K562 (cell line): Measurements from ENCODE around the gene SYCE1.

Source experiments
- DMBX1 ChIP-seq: fragments of 250-450 bp; sonication (Bioruptor Pico); IDR thresholded peaks from 2 replicates; pipeline ENCODE4 v1.8.0; 2022; ENCODE audit warnings: inconsistent platforms, mild to moderate bottlenecking, moderate library complexity, borderline replicate concordance
- EZH2 ChIP-seq: IDR thresholded peaks from 2 replicates; pipeline ENCODE4 v1.6.1; 2012; ENCODE audit warnings: low read depth, mild to moderate bottlenecking, inconsistent platforms, low read length, borderline replicate concordance
- HIVEP1 ChIP-seq: fragments of 250-450 bp; sonication (Bioruptor Pico); IDR thresholded peaks from 2 replicates; pipeline ENCODE4 v1.4.0; 2020; ENCODE audit warnings: mild to moderate bottlenecking
- U2AF1 ChIP-seq: fragments of 200-400 bp; formaldehyde crosslinking; optimal IDR thresholded peaks from 2 replicates; pipeline ENCODE3; 2017; ENCODE audit warnings: mild to moderate bottlenecking, low read depth, low read length, moderate library complexity
- ZNF23 ChIP-seq: fragments of 250-450 bp; sonication (Bioruptor Pico); IDR thresholded peaks from 2 replicates; pipeline ENCODE4 v1.4.0; 2020; ENCODE audit warnings: mild to moderate bottlenecking
- TF ChIP-seq, protein P1 (sequence below): sonication (generic); formaldehyde crosslinking; IDR thresholded peaks from 2 replicates; pipeline ENCODE4 v1.4.0; 2020; ENCODE audit warnings: mild to moderate bottlenecking, missing genetic modification reagents
- TF ChIP-seq, protein P2 (sequence below), 3 experiments: IDR thresholded peaks in 2 of 3; conservative IDR thresholded peaks in 1 of 3; 2 replicates each; pipeline ENCODE4 v1.5.1; 2011 to 2012; ENCODE audit warnings: low read length in 3 of 3, mild to moderate bottlenecking in 3 of 3, control low read depth in 2 of 3, improper control_type of control experiment in 1 of 3, inconsistent platforms in 1 of 3, low read depth in 1 of 3, mixed read lengths in 1 of 3, moderate library complexity in 1 of 3; ENCODE audit not compliant: insufficient read depth in 2 of 3
- TF ChIP-seq, protein P3 (sequence below): fragments of 250-450 bp; sonication (Bioruptor Pico); IDR thresholded peaks from 2 replicates; pipeline ENCODE4 v1.5.0; 2021

DNA sequence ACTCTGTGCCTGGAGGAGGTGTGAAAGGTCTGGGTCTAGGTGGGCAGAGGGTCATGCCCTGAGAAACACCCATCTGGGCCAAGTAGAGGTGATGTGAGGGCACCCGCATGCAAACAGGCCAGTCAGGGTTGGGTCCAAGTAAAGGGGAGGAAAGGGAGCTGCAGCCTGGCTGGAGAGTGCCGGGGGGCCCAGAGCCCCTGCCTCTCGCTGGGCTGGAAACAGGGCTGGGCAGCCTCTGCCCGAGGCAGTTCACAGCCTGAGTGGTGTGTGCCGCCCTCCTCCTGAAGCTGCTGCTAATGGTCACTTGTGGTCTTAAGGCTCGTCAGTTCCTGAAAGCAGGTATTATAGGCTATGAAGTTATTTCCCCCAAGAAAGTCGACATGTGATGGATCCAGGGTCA is 31.0 kb downstream of the SYCE1 start:
- TF ChIP-seq ZNF23 (no peak), HIVEP1 (CRISPR knock-in tag) (no peak), U2AF1 (no peak), DMBX1 (no peak), EZH2 (no peak)
- TF ChIP-seq, protein P1, sequence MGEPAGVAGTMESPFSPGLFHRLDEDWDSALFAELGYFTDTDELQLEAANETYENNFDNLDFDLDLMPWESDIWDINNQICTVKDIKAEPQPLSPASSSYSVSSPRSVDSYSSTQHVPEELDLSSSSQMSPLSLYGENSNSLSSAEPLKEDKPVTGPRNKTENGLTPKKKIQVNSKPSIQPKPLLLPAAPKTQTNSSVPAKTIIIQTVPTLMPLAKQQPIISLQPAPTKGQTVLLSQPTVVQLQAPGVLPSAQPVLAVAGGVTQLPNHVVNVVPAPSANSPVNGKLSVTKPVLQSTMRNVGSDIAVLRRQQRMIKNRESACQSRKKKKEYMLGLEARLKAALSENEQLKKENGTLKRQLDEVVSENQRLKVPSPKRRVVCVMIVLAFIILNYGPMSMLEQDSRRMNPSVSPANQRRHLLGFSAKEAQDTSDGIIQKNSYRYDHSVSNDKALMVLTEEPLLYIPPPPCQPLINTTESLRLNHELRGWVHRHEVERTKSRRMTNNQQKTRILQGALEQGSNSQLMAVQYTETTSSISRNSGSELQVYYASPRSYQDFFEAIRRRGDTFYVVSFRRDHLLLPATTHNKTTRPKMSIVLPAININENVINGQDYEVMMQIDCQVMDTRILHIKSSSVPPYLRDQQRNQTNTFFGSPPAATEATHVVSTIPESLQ = no peak
- TF ChIP-seq, protein P2, sequence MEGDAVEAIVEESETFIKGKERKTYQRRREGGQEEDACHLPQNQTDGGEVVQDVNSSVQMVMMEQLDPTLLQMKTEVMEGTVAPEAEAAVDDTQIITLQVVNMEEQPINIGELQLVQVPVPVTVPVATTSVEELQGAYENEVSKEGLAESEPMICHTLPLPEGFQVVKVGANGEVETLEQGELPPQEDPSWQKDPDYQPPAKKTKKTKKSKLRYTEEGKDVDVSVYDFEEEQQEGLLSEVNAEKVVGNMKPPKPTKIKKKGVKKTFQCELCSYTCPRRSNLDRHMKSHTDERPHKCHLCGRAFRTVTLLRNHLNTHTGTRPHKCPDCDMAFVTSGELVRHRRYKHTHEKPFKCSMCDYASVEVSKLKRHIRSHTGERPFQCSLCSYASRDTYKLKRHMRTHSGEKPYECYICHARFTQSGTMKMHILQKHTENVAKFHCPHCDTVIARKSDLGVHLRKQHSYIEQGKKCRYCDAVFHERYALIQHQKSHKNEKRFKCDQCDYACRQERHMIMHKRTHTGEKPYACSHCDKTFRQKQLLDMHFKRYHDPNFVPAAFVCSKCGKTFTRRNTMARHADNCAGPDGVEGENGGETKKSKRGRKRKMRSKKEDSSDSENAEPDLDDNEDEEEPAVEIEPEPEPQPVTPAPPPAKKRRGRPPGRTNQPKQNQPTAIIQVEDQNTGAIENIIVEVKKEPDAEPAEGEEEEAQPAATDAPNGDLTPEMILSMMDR (IDR thresholded peaks at IDR 0.05 in 2 of 3, conservative IDR thresholded peaks at IDR 0.05 in 1 of 3; ENCODE audit: insufficient read depth in 2 of 3, low read depth in 1 of 3, low read length in 3 of 3) = no peak
- TF ChIP-seq, protein P3, sequence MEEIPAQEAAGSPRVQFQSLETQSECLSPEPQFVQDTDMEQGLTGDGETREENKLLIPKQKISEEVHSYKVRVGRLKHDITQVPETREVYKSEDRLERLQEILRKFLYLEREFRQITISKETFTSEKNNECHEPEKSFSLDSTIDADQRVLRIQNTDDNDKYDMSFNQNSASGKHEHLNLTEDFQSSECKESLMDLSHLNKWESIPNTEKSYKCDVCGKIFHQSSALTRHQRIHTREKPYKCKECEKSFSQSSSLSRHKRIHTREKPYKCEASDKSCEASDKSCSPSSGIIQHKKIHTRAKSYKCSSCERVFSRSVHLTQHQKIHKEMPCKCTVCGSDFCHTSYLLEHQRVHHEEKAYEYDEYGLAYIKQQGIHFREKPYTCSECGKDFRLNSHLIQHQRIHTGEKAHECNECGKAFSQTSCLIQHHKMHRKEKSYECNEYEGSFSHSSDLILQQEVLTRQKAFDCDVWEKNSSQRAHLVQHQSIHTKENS (CRISPR knock-in tag) = no peak
